Lower leg skin (tissue), 4 donors: ENCODE measurements around the gene DPM3. TPM values are rescaled to one million over a fixed set of nuclear protein-coding genes. Genes with fewer than 3 reads are reported as not detected.

Experiments
- DNase-seq, 2 donors: peaks; one replicate each; pipeline ENCODE4 v3.0.0-alpha.2; 2019; ENCODE audit warnings: low spot score in 2 of 2
- H3K4me3 ChIP-seq: fragments of 200-600 bp; sonication (generic); 2 replicates; pipeline ENCODE4 v1.5.1; 2017; ENCODE audit warnings: mild to moderate bottlenecking, low read depth; ENCODE audit not compliant: poor library complexity, severe bottlenecking
- CTCF ChIP-seq, 3 donors: fragments of 450-650 bp; IDR thresholded peaks; one replicate each; pipeline ENCODE4 v1.5.1; 2016; ENCODE audit warnings: antibody characterized with exemption in 3 of 3, mild to moderate bottlenecking in 3 of 3, moderate library complexity in 2 of 3
- POLR2A ChIP-seq, 2 donors: fragments of 450-650 bp; IDR thresholded peaks; one replicate each; pipeline ENCODE4 v1.6.1; 2016 to 2017; ENCODE audit warnings: antibody characterized with exemption in 2 of 2, mild to moderate bottlenecking in 1 of 2, moderate library complexity in 1 of 2
- WGBS, 2 donors: methylation state at CpG; one replicate each; pipeline ENCODE4 v1.1.5; 2018; 5-methylcytosine and 5-hydroxymethylcytosine counted together
- intact Hi-C: fragments of 100-400 bp; cut with DNase I; formaldehyde crosslinking; loops from one replicate; pipeline ENCODE4 v1.15.0; 2023; ENCODE audit warnings: low total_unique reads
- total RNA-seq, 4 donors: library from RNA; depleted of rRNA; stranded (reverse); fragments of >200 nt; gene quantifications; one replicate each; pipeline ENCODE4 v1.1.0, GENCODE V29; 2016

DPM3 gene
- total RNA-seq, 4 donors from 2014 or later: 19.2 to 74.7 (median 36.9) TPM

GRCh38 chr1:155137154-155137949 lies 3.0 kb downstream of the DPM3 start:
- DNase-seq: no peak
- TF ChIP-seq POLR2A (IDR thresholded peaks at IDR 0.05) (no peak), CTCF (IDR thresholded peaks at IDR 0.05) (no peak)
- intact Hi-C loops: no loop called here
- H3K4me3 ChIP-seq: no peak overlapping the region
- 83 to 88% methylated on average over 6 of the region's 6 CpGs for WGBS, 2 donors

GRCh38 chr1:155136748-155137147 lies 3.6 kb downstream of the DPM3 start:
- intact Hi-C loops: no loop called here
- TF ChIP-seq POLR2A (IDR thresholded peaks at IDR 0.05) (no peak), CTCF (IDR thresholded peaks at IDR 0.05) (no peak)
- H3K4me3 ChIP-seq: peak overlapping the region; percentile 60
- DNase-seq: no peak
- 15 to 24% methylated on average over 6 of the region's 6 CpGs for WGBS, 2 donors

GRCh38 chr1:155135415-155136028 lies 4.8 kb downstream of the DPM3 start, which contains the start of gene SLC50A1:
Gene SLC50A1 (plus strand): TSS chr1:155135852. CDS start chr1:155135912, 60 bp downstream.
- peak within 1 kb of the TSS; percentile 60 for H3K4me3 ChIP-seq
- WGBS, 2 donors: 1 to 2% methylated on average over 45 to 51 of the region's 52 CpGs
- peak in 1 of 2 donors; percentile 63 for TF ChIP-seq POLR2A (IDR thresholded peaks at IDR 0.05)
- no peak for TF ChIP-seq CTCF (IDR thresholded peaks at IDR 0.05)
- intact Hi-C loops: no loop called here
- peak; percentile 91 to 99 for DNase-seq

GRCh38 chr1:155134880-155135414 lies 5.4 kb downstream of the DPM3 start:
- no peak for TF ChIP-seq CTCF (IDR thresholded peaks at IDR 0.05)
- no peak for TF ChIP-seq POLR2A (IDR thresholded peaks at IDR 0.05)
- DNase-seq: peak; percentile 94 to 97
- peak overlapping the region; percentile 60 for H3K4me3 ChIP-seq
- 4 to 7% methylated on average over 18 of the region's 18 CpGs for WGBS, 2 donors
- intact Hi-C loops: no loop called here

GRCh38 chr1:155134322-155134721 lies 6.0 kb downstream of the DPM3 start:
- TF ChIP-seq POLR2A (IDR thresholded peaks at IDR 0.05) (no peak), CTCF (IDR thresholded peaks at IDR 0.05) (no peak)
- DNase-seq: no peak
- intact Hi-C loops: no loop called here
- 21 to 47% methylated on average over 1 of the region's 1 CpG for WGBS, 2 donors
- no peak overlapping the region for H3K4me3 ChIP-seq
